K562 (cell line): ENCODE results near the gene UNC93B1. TPM values are rescaled to one million over a fixed set of nuclear protein-coding genes. Genes with fewer than 3 reads are reported as not detected.

ENCODE experiments used
- ATAC-seq: fragments of 200-7000 bp; cut with Tn5 transposase; 3 replicates; pipeline ENCODE4 v1.9.1; 2020; ENCODE audit warnings: moderate library complexity
- BruUV-seq: library from RNA; stranded (reverse); fragments of 400-500 nt; replicated peaks from 2 replicates; lab custom pipeline; 2021; lab: Mats Ljungman, UMichigan
- CTCF ChIA-PET: fragments of 300-600 bp; formaldehyde crosslinking; extraction: SDS; loops from one replicate; lab custom pipeline; 2021; ENCODE audit warnings: low intra/inter-chr PET ratio; lab: Yijun Ruan, JAX
- POLR2A ChIA-PET: fragments of 300-600, 350-650 bp; sonication (Branson Sonifier 250); formaldehyde crosslinking; extraction: SDS; loops from one replicate; lab custom pipeline; 2021; ENCODE audit warnings: antibody characterized with exemption, inconsistent platforms; lab: Yijun Ruan, JAX
- DNase-seq, 4 experiments: peaks; one replicate each; pipeline versions ENCODE4 v3.0.0 to v3.0.0-alpha.2; 2011 to 2018; ENCODE audit warnings: low spot score in 3 of 4, mixed read lengths in 3 of 4; ENCODE audit errors: extremely low read depth in 1 of 4
- FAIRE-seq: peaks from 2 replicates; lab custom pipeline; 2011; peaks lifted over from hg19 to GRCh38; lab: Jason Lieb, UNC
- H2AFZ ChIP-seq: 2 replicates; pipeline ENCODE4 v1.6.0; 2011; ENCODE audit warnings: low read depth, low read length, control low read depth, inconsistent platforms
- H3K27ac ChIP-seq: fragments of 200-600 bp; 3 replicates; pipeline ENCODE4 v1.8.0; 2011; ENCODE audit warnings: low read depth, mild to moderate bottlenecking, control low read depth, inconsistent platforms, low read length, moderate library complexity, mixed read lengths; ENCODE audit errors: extremely low read depth
- H3K27me3 ChIP-seq, 2 experiments: fragments of 300-600 bp in 1 of 2; 2 replicates in 1 of 2; 3 replicates in 1 of 2; pipeline versions ENCODE4 v1.6.0 to v1.8.0; 2011; ENCODE audit warnings: inconsistent platforms in 2 of 2, low read length in 2 of 2, mild to moderate bottlenecking in 1 of 2, mixed read lengths in 1 of 2, moderate library complexity in 1 of 2; ENCODE audit not compliant: control insufficient read depth in 2 of 2, insufficient read depth in 2 of 2
- H3K36me3 ChIP-seq: fragments of 300-600 bp; 3 replicates; pipeline ENCODE4 v1.8.0; 2011; ENCODE audit warnings: mild to moderate bottlenecking, low read length, inconsistent platforms; ENCODE audit not compliant: control insufficient read depth, insufficient read depth
- H3K4me1 ChIP-seq, 2 experiments: fragments of 200-600 bp in 1 of 2; replicated peaks in 1 of 2; 2 replicates in 1 of 2; 3 replicates in 1 of 2; pipeline versions ENCODE4 v1.5.1 to v1.8.0; 2011; ENCODE audit warnings: inconsistent platforms in 2 of 2, low read length in 2 of 2, mild to moderate bottlenecking in 1 of 2, mixed read lengths in 1 of 2, moderate library complexity in 1 of 2; ENCODE audit not compliant: control insufficient read depth in 2 of 2, insufficient read depth in 2 of 2
- H3K4me2 ChIP-seq: 2 replicates; pipeline ENCODE4 v1.6.1; 2011; ENCODE audit warnings: low read length, control low read depth, inconsistent platforms, mixed read lengths; ENCODE audit not compliant: insufficient read depth
- H3K4me3 ChIP-seq: fragments of 200-600 bp; sonication (generic), shearing (Covaris generic); 2 replicates; pipeline ENCODE4 v1.5.1; 2016; ENCODE audit warnings: control low read depth, inconsistent platforms
- H3K79me2 ChIP-seq: fragments of 200-600 bp; 3 replicates; pipeline ENCODE4 v1.8.0; 2011; ENCODE audit warnings: low read length, inconsistent platforms; ENCODE audit not compliant: control insufficient read depth, insufficient read depth
- H3K9ac ChIP-seq, 2 experiments: 2 replicates each; pipeline versions ENCODE4 v1.6.0 to v1.6.1; 2011; ENCODE audit warnings: low read depth in 2 of 2, low read length in 2 of 2, control low read depth in 1 of 2, inconsistent platforms in 1 of 2, mild to moderate bottlenecking in 1 of 2, mixed read lengths in 1 of 2; ENCODE audit not compliant: insufficient read depth in 1 of 2
- H3K9me1 ChIP-seq: one replicate; pipeline ENCODE4 v1.6.0; 2011; ENCODE audit warnings: inconsistent platforms, mild to moderate bottlenecking, low read length, moderate library complexity; ENCODE audit not compliant: control insufficient read depth, insufficient read depth
- H3K9me3 ChIP-seq: replicated peaks from 2 replicates; pipeline ENCODE4 v1.5.1; 2011; ENCODE audit warnings: low read depth, low read length, inconsistent platforms; ENCODE audit not compliant: control insufficient read depth, insufficient read depth
- H4K20me1 ChIP-seq: replicated peaks from 2 replicates; pipeline ENCODE4 v1.6.1; 2011; ENCODE audit warnings: low read length, inconsistent platforms, mixed read lengths; ENCODE audit not compliant: control insufficient read depth, insufficient read depth
- CC2D1A ChIP-seq: fragments of 450-650 bp; IDR thresholded peaks from 2 replicates; pipeline ENCODE4 v1.6.1; 2017; ENCODE audit warnings: mild to moderate bottlenecking
- EP300 ChIP-seq: IDR thresholded peaks from 2 replicates; pipeline ENCODE4 v1.6.1; 2012; ENCODE audit warnings: low read length, improper control_type of control experiment
- JUNB ChIP-seq: fragments of 450-650 bp; formaldehyde crosslinking; conservative IDR thresholded peaks from 2 replicates; pipeline ENCODE4 v1.4.0; 2020; ENCODE audit warnings: mild to moderate bottlenecking
- NCOA2 ChIP-seq, 2 experiments: fragments of 450-650 bp; IDR thresholded peaks; 2 replicates each; pipeline ENCODE4 v1.6.1; 2018; ENCODE audit warnings: mild to moderate bottlenecking in 2 of 2, moderate library complexity in 1 of 2; ENCODE audit not compliant: partially characterized antibody in 2 of 2
- SMAD3 ChIP-seq: fragments of 450-650 bp; formaldehyde crosslinking; conservative IDR thresholded peaks from 2 replicates; pipeline ENCODE4 v1.4.0; 2020; ENCODE audit warnings: mild to moderate bottlenecking
- TSC22D4 ChIP-seq: fragments of 450-650 bp; IDR thresholded peaks from 2 replicates; pipeline ENCODE4 v1.6.1; 2016; ENCODE audit warnings: missing genetic modification characterization, missing biosample characterization, control low read depth
- ZFX ChIP-seq: sonication (generic); formaldehyde crosslinking; IDR thresholded peaks from 2 replicates; pipeline ENCODE4 v1.8.0; 2022; ENCODE audit warnings: mild to moderate bottlenecking, missing genetic modification reagents, moderate library complexity
- ZNF184 ChIP-seq: sonication (generic); formaldehyde crosslinking; IDR thresholded peaks from 2 replicates; pipeline ENCODE4 v1.5.0; 2020; ENCODE audit warnings: missing genetic modification reagents
- WGBS: fragments of 100-300 bp; shearing (Covaris generic); methylation state at CpG from one replicate; pipeline ENCODE4 v1.1.6; 2016; ENCODE audit warnings: low coverage, mixed read lengths; ENCODE audit not compliant: insufficient coverage; ENCODE audit errors: missing lambda C conversion rate; 5-methylcytosine and 5-hydroxymethylcytosine counted together
- in situ Hi-C: fragments of 300-500 bp; cut with MboI; formaldehyde crosslinking; loops from 4 replicates; pipeline ENCODE4 v1.15.0; 2018; ENCODE audit warnings: inconsistent platforms, mixed read lengths
- intact Hi-C: fragments of 100-400 bp; cut with micrococcal nuclease; formaldehyde crosslinking; loops from 2 replicates; pipeline ENCODE4 v1.14.2; 2022
- polyA plus RNA-seq, 8 experiments: library from polyadenylated mRNA; depleted of rRNA in 4 of 8; stranded (reverse) in 5 of 8; unstranded in 3 of 8; fragments of >200 nt; fragmentation: Nextera tagmentation in 2 of 8; fragmentation: Illumina TruSeq in 1 of 8; extraction: Ambion mirVana in 2 of 8; extraction: Trizol in 1 of 8; gene quantifications; 2 replicates each; pipeline versions ENCODE4 v1.2.1 to v1.2.3, GENCODE V29; 2011 to 2014; ENCODE audit warnings: inconsistent platforms in 1 of 8, missing spikeins in 1 of 8
- total RNA-seq, 7 experiments: library from RNA; depleted of rRNA in 6 of 7; stranded (reverse); fragments of >200 nt in 6 of 7; fragmentation: Illumina TruSeq in 2 of 7; extraction: Trizol in 2 of 7; gene quantifications; 2 replicates each; pipeline versions ENCODE4 v1.2.1 to v1.2.3, GENCODE V29; 2011 to 2021; ENCODE audit warnings: low replicate concordance in 1 of 7
- TF ChIP-seq, protein P1 (sequence below): fragments of 250-450 bp; sonication (Bioruptor Pico); IDR thresholded peaks from 2 replicates; pipeline ENCODE4 v1.4.0; 2020
- TF ChIP-seq, protein P2 (sequence below), 2 experiments: IDR thresholded peaks in 1 of 2; conservative IDR thresholded peaks in 1 of 2; 2 replicates each; pipeline ENCODE4 v1.6.1; 2016; ENCODE audit warnings: low read depth in 2 of 2, mild to moderate bottlenecking in 1 of 2, missing compliant biosample characterization in 1 of 2, missing genetic modification characterization in 1 of 2, moderate library complexity in 1 of 2
- TF ChIP-seq, protein P3 (sequence below): fragments of 250-450 bp; sonication (Bioruptor Pico); IDR thresholded peaks from 2 replicates; pipeline ENCODE4 v1.5.0; 2021

The UNC93B1 gene
- total and polyA plus RNA-seq, 9 of the 15 experiments (the other 6 are each of a cell fraction or from before 2014, with no cell fraction given), result 0.10 to 13.6 (median 6.5) TPM

DNA sequence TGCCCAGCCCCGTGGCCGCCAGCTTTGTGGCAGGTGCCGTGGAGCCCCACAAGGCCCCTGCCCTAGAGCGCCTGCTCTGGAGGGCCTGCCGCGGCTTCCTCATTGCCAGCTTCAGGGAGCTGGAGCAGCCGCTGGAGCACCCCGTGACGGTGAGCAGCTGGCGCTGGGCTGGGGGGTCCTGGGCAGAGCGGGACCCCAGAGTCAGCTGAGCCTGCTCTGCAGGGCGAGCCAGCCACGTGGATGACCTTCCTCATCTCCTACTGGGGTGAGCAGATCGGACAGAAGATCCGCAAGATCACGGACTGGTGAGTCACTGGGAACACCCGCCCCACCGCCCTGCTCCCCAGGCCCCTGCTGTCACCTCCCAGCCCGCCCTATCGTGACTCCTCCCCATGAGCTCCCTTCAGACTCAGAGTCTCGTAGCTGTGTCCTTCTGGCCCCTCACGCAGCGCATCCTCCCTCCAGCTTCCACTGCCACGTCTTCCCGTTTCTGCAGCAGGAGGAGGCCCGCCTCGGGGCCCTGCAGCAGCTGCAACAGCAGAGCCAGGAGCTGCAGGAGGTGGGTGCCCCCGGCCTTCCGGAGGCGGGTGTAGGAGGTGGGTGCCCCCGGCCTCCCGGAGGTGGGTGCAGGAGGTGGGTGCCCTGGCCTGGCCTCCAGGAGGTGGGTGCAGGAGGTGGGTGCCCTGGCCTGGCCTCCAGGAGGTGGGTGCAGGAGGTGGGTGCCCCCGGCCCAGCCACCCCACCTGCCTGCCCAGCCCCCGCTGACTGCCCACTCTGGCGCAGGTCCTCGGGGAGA is 39.6 kb upstream of the UNC93B1 start:
- peak; percentile 82 for ATAC-seq
- H3K9me1 ChIP-seq, result no peaks in the 10 kb centered on the region
- H2AFZ ChIP-seq, result peak overlapping the region; percentile 56
- H3K4me2 ChIP-seq, result peak overlapping the region; percentile 57
- peaks cover 34% of the 10 kb centered on the region for H3K79me2 ChIP-seq
- H3K27me3 ChIP-seq, result no peaks in the 10 kb centered on the region
- intact Hi-C loops (no loop called here), in situ Hi-C loops (no loop called here)
- H4K20me1 ChIP-seq, result peaks cover 4% of the 10 kb centered on the region; the same call in 1 of the 2 replicates
- no peaks in the 10 kb centered on the region for H3K9me3 ChIP-seq
- H3K9ac ChIP-seq, result peak overlapping the region; percentile 69 to 90; a peak in 3 of 4 replicates
- FAIRE-seq, result peak; percentile 95
- no TSS peak for BruUV-seq
- peak overlapping the region; percentile 90 for H3K27ac ChIP-seq
- peaks cover 33 to 72% of the 10 kb centered on the region in 2 experiments for H3K4me1 ChIP-seq
- ChIA-PET CTCF (no interaction called here), POLR2A (interaction anchor here (0.5 to 4.9 kb wide), 8 partner anchors 9 to 333 kb away, joined by 3 to 55 read pairs (median 4); no protein-coding TSS in a partner anchor)
- peak overlapping the region; percentile 14; the same call in 1 of the 2 replicates for H3K4me3 ChIP-seq
- 28% methylated on average over 30 of the region's 36 CpGs for WGBS
- peak; percentile 90 to 97 (median 94) for DNase-seq
- H3K36me3 ChIP-seq, result peaks cover 65% of the 10 kb centered on the region; the same call in 2 of the 3 replicates
- TF ChIP-seq EP300, result peak; percentile 33
- peak; percentile 87 for TF ChIP-seq ZFX (CRISPR knock-in tag)
- TF ChIP-seq, protein P1, sequence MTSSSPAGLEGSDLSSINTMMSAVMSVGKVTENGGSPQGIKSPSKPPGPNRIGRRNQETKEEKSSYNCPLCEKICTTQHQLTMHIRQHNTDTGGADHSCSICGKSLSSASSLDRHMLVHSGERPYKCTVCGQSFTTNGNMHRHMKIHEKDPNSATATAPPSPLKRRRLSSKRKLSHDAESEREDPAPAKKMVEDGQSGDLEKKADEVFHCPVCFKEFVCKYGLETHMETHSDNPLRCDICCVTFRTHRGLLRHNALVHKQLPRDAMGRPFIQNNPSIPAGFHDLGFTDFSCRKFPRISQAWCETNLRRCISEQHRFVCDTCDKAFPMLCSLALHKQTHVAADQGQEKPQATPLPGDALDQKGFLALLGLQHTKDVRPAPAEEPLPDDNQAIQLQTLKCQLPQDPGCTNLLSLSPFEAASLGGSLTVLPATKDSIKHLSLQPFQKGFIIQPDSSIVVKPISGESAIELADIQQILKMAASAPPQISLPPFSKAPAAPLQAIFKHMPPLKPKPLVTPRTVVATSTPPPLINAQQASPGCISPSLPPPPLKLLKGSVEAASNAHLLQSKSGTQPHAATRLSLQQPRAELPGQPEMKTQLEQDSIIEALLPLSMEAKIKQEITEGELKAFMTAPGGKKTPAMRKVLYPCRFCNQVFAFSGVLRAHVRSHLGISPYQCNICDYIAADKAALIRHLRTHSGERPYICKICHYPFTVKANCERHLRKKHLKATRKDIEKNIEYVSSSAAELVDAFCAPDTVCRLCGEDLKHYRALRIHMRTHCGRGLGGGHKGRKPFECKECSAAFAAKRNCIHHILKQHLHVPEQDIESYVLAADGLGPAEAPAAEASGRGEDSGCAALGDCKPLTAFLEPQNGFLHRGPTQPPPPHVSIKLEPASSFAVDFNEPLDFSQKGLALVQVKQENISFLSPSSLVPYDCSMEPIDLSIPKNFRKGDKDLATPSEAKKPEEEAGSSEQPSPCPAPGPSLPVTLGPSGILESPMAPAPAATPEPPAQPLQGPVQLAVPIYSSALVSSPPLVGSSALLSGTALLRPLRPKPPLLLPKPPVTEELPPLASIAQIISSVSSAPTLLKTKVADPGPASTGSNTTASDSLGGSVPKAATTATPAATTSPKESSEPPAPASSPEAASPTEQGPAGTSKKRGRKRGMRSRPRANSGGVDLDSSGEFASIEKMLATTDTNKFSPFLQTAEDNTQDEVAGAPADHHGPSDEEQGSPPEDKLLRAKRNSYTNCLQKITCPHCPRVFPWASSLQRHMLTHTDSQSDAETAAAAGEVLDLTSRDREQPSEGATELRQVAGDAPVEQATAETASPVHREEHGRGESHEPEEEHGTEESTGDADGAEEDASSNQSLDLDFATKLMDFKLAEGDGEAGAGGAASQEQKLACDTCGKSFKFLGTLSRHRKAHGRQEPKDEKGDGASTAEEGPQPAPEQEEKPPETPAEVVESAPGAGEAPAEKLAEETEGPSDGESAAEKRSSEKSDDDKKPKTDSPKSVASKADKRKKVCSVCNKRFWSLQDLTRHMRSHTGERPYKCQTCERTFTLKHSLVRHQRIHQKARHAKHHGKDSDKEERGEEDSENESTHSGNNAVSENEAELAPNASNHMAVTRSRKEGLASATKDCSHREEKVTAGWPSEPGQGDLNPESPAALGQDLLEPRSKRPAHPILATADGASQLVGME (CRISPR knock-in tag), result no peak
- no peak for TF ChIP-seq ZNF184
- TF ChIP-seq, protein P2, sequence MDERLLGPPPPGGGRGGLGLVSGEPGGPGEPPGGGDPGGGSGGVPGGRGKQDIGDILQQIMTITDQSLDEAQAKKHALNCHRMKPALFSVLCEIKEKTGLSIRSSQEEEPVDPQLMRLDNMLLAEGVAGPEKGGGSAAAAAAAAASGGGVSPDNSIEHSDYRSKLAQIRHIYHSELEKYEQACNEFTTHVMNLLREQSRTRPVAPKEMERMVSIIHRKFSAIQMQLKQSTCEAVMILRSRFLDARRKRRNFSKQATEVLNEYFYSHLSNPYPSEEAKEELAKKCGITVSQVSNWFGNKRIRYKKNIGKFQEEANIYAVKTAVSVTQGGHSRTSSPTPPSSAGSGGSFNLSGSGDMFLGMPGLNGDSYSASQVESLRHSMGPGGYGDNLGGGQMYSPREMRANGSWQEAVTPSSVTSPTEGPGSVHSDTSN (CRISPR knock-in tag; IDR thresholded peaks at IDR 0.05; ENCODE audit: low read depth), result no peak
- TF ChIP-seq, protein P2 (tag; conservative IDR thresholded peaks at IDR 0.05; ENCODE audit: low read depth), result no peak
- TF ChIP-seq, protein P3, sequence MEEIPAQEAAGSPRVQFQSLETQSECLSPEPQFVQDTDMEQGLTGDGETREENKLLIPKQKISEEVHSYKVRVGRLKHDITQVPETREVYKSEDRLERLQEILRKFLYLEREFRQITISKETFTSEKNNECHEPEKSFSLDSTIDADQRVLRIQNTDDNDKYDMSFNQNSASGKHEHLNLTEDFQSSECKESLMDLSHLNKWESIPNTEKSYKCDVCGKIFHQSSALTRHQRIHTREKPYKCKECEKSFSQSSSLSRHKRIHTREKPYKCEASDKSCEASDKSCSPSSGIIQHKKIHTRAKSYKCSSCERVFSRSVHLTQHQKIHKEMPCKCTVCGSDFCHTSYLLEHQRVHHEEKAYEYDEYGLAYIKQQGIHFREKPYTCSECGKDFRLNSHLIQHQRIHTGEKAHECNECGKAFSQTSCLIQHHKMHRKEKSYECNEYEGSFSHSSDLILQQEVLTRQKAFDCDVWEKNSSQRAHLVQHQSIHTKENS, result no peak
- no peak for TF ChIP-seq TSC22D4 (tag)
- no peak for TF ChIP-seq NCOA2 (IDR thresholded peaks at IDR 0.05; ENCODE audit: partially characterized antibody in 2 of 2)
- TF ChIP-seq JUNB (CRISPR knock-in tag), result 0 out of 2 replicates have a peak, but pooled peaks have one; percentile 44
- peak; percentile 34; the same call in 1 of the 2 replicates for TF ChIP-seq CC2D1A
- TF ChIP-seq SMAD3 (CRISPR knock-in tag), result no peak
